GM12878 (cell line): ENCODE results near the gene CHST8. TPM values are rescaled to one million over a fixed set of nuclear protein-coding genes. Genes with fewer than 3 reads are reported as not detected.

Source experiments
- ATAC-seq: fragments of 200-7000 bp; cut with Tn5 transposase; 3 replicates; pipeline ENCODE4 v1.9.1; 2020; ENCODE audit warnings: mild to moderate bottlenecking, moderate library complexity
- BruUV-seq: library from RNA; stranded (reverse); fragments of 400-500 nt; replicated peaks from 2 replicates; lab custom pipeline; 2021; lab: Mats Ljungman, UMichigan
- CTCF ChIA-PET: fragments of 300-600 bp; sonication (Branson Sonifier 250); formaldehyde crosslinking; extraction: SDS; loops from one replicate; lab custom pipeline; 2021; ENCODE audit warnings: inconsistent platforms; lab: Yijun Ruan, JAX
- POLR2A ChIA-PET: fragments of 350-600 bp; formaldehyde crosslinking; extraction: SDS; loops from one replicate; lab custom pipeline; 2021; ENCODE audit warnings: inconsistent platforms; lab: Charles Lee
- RAD21 ChIA-PET: fragments of 300-600 bp; sonication (Branson Sonifier 250); formaldehyde crosslinking; loops from one replicate; lab custom pipeline; 2023; ENCODE audit warnings: antibody characterized with exemption; ENCODE audit not compliant: unreplicated experiment; lab: Charles Lee
- SMC1A ChIA-PET: fragments of 300-600 bp; sonication (Branson Sonifier 250); formaldehyde crosslinking; loops from one replicate; lab custom pipeline; 2023; ENCODE audit not compliant: unreplicated experiment, uncharacterized antibody; lab: Charles Lee
- DNase-seq: peaks from one replicate; pipeline ENCODE4 v3.0.0-alpha.2; 2011; ENCODE audit warnings: low read depth, low spot score
- FAIRE-seq: peaks from 3 replicates; lab custom pipeline; 2011; peaks lifted over from hg19 to GRCh38; lab: Jason Lieb, UNC
- H2AFZ ChIP-seq: 2 replicates; pipeline ENCODE4 v1.6.0; 2011; ENCODE audit warnings: low read depth, low read length, control low read depth; ENCODE audit not compliant: control insufficient read depth
- H3K27ac ChIP-seq: 2 replicates; pipeline ENCODE4 v1.5.1; 2011; ENCODE audit warnings: control low read depth; ENCODE audit not compliant: control insufficient read depth, insufficient read depth
- H3K27me3 ChIP-seq, 2 experiments: replicated peaks in 1 of 2; 2 replicates each; pipeline versions ENCODE4 v1.6.0 to v1.6.1; 2011; ENCODE audit warnings: low read length in 1 of 2; ENCODE audit not compliant: control insufficient read depth in 2 of 2, insufficient read depth in 2 of 2
- H3K36me3 ChIP-seq, 2 experiments: 2 replicates each; pipeline ENCODE4 v1.5.1; 2011; ENCODE audit warnings: low read length in 1 of 2; ENCODE audit not compliant: control insufficient read depth in 2 of 2, insufficient read depth in 2 of 2
- H3K4me1 ChIP-seq: 2 replicates; pipeline ENCODE4 v1.6.1; 2011; ENCODE audit warnings: mild to moderate bottlenecking, low read length, moderate library complexity, mixed read lengths; ENCODE audit not compliant: control insufficient read depth, insufficient read depth
- H3K4me2 ChIP-seq: 2 replicates; pipeline ENCODE4 v1.6.0; 2011; ENCODE audit warnings: control low read depth; ENCODE audit not compliant: control insufficient read depth, insufficient read depth
- H3K4me3 ChIP-seq: fragments of 200-600 bp; sonication (generic); 2 replicates; pipeline ENCODE4 v1.5.1; 2016
- H3K79me2 ChIP-seq: 2 replicates; pipeline ENCODE4 v1.6.0; 2011; ENCODE audit warnings: low read length; ENCODE audit not compliant: control insufficient read depth, insufficient read depth
- H3K9ac ChIP-seq: 2 replicates; pipeline ENCODE4 v1.8.0; 2011; ENCODE audit warnings: low read length, control low read depth, mixed read lengths; ENCODE audit not compliant: control insufficient read depth, insufficient read depth
- H3K9me3 ChIP-seq: replicated peaks from 3 replicates; pipeline ENCODE4 v1.5.1; 2011; ENCODE audit warnings: mild to moderate bottlenecking, low read length; ENCODE audit not compliant: control insufficient read depth, insufficient read depth
- H4K20me1 ChIP-seq: 2 replicates; pipeline ENCODE4 v1.6.0; 2011; ENCODE audit not compliant: control insufficient read depth, insufficient read depth
- HCFC1 ChIP-seq: fragments of 150-350 bp; IDR thresholded peaks from 2 replicates; pipeline ENCODE4 v1.6.1; 2014; ENCODE audit warnings: low read length
- HDAC2 ChIP-seq: fragments of 200-600 bp; sonication (generic); IDR thresholded peaks from 2 replicates; pipeline ENCODE4 v1.6.1; 2017
- KLF5 ChIP-seq: fragments of 450-650 bp; IDR thresholded peaks from 2 replicates; pipeline ENCODE4 v1.6.1; 2014; ENCODE audit warnings: mild to moderate bottlenecking; ENCODE audit not compliant: partially characterized antibody
- LARP7 ChIP-seq: fragments of 450-650 bp; IDR thresholded peaks from 2 replicates; pipeline ENCODE4 v1.6.1; 2017; ENCODE audit warnings: mild to moderate bottlenecking
- NBN ChIP-seq: fragments of 450-650 bp; IDR thresholded peaks from 2 replicates; pipeline ENCODE4 v1.6.1; 2016
- RCOR1 ChIP-seq: conservative IDR thresholded peaks from 2 replicates; pipeline ENCODE4 v1.6.1; 2012; ENCODE audit warnings: low read depth, low read length, improper control_type of control experiment
- SMARCA5 ChIP-seq: fragments of 450-650 bp; IDR thresholded peaks from 2 replicates; pipeline ENCODE4 v1.6.1; 2017; ENCODE audit warnings: mild to moderate bottlenecking
- STAT3 ChIP-seq: IDR thresholded peaks from 2 replicates; pipeline ENCODE4 v1.6.1; 2011; ENCODE audit warnings: low read depth, low read length, improper control_type of control experiment
- WGBS: methylation state at CpG from one replicate; pipeline ENCODE4 v1.1.6; 2016; ENCODE audit warnings: low lambda C conversion rate; ENCODE audit not compliant: insufficient replicate concordance, insufficient coverage; ENCODE audit errors: missing lambda C conversion rate; 5-methylcytosine and 5-hydroxymethylcytosine counted together
- in situ Hi-C: fragments of 300-500 bp; cut with MboI; formaldehyde crosslinking; loops from 9 replicates; pipeline ENCODE4 v1.14.3; 2018; ENCODE audit warnings: mixed read lengths
- intact Hi-C: fragments of 100-400 bp; cut with micrococcal nuclease; formaldehyde crosslinking; loops from one replicate; pipeline ENCODE4 v1.14.2; 2022; ENCODE audit not compliant: unreplicated experiment
- polyA plus RNA-seq, 11 experiments: library from polyadenylated mRNA; depleted of rRNA in 4 of 11; unstranded in 6 of 11; stranded (reverse) in 5 of 11; fragments of >200 nt; fragmentation: Nextera tagmentation in 4 of 11; fragmentation: Illumina TruSeq in 1 of 11; extraction: Ambion mirVana in 4 of 11; extraction: Trizol in 1 of 11; gene quantifications; 1 replicate in 1 of 11; 2 replicates in 10 of 11; pipeline versions ENCODE4 v1.2.1 to v1.2.3, GENCODE V29; 2011 to 2016; ENCODE audit warnings: inconsistent platforms in 2 of 11, missing spikeins in 2 of 11, low read depth in 1 of 11
- total RNA-seq, 4 experiments: library from RNA; depleted of rRNA in 3 of 4; stranded (reverse); fragments of >200 nt in 3 of 4; fragmentation: Illumina TruSeq in 1 of 4; extraction: Trizol in 1 of 4; gene quantifications; 2 replicates each; pipeline versions ENCODE4 v1.2.1 to v1.2.3, GENCODE V29; 2013 to 2021
- TF ChIP-seq, protein P1 (sequence below): IDR thresholded peaks from 2 replicates; pipeline ENCODE4 v1.6.1; 2011; ENCODE audit warnings: low read depth, low read length, improper control_type of control experiment, borderline replicate concordance
- TF ChIP-seq, protein P2 (sequence below): fragments of 450-650 bp; formaldehyde crosslinking; IDR thresholded peaks from 2 replicates; pipeline ENCODE4 v1.5.0; 2022; ENCODE audit warnings: mild to moderate bottlenecking, missing genetic modification characterization

Gene CHST8
- total and polyA plus RNA-seq, 10 of the 15 experiments (the other 5 are each of a cell fraction or from before 2014, with no cell fraction given): 0.06 TPM; not detected in 9

DNA sequence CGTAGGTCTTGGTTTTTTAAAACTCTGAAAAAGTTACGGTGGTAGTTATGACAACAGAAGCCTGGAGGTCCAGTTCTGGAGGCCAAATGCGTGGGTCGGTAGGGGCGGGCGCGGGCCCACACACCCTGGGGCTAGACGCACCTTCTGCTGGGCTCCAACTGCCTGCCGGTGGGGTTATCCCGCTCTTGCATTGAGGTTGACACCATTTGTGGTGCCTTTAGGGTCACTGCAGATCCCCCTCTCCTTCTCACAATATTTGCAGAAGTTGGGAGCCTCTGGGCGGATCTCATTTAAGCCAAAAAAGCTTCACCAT, 81.6 kb downstream of the CHST8 start:
- RAD21 ChIA-PET: no interaction called here
- Histone ChIP-seq H3K27me3 (no peaks in the 10 kb centered on the region; a peak in 1 of 4 replicates), H3K27ac (no peak overlapping the region), H3K4me1 (no peaks in the 10 kb centered on the region), H2AFZ (no peak overlapping the region), H3K79me2 (no peaks in the 10 kb centered on the region), H3K9ac (no peak overlapping the region), H3K4me2 (no peak overlapping the region), H3K9me3 (no peaks in the 10 kb centered on the region), H3K36me3 (no peaks in the 10 kb centered on the region), H4K20me1 (no peaks in the 10 kb centered on the region), H3K4me3 (no peak overlapping the region)
- intact Hi-C loops (no loop called here), in situ Hi-C loops (no loop called here)
- DNase-seq (no peak), ATAC-seq (no peak), FAIRE-seq (no peak)
- WGBS: 43% methylated on average over 11 of the region's 11 CpGs
- TF ChIP-seq LARP7 (no peak), HDAC2 (no peak), STAT3 (no peak), RCOR1 (no peak), NBN (no peak), SMARCA5 (no peak), HCFC1 (no peak), KLF5 (no peak)
- TF ChIP-seq, protein P1, sequence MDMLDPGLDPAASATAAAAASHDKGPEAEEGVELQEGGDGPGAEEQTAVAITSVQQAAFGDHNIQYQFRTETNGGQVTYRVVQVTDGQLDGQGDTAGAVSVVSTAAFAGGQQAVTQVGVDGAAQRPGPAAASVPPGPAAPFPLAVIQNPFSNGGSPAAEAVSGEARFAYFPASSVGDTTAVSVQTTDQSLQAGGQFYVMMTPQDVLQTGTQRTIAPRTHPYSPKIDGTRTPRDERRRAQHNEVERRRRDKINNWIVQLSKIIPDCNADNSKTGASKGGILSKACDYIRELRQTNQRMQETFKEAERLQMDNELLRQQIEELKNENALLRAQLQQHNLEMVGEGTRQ: no peak
- TF ChIP-seq, protein P2, sequence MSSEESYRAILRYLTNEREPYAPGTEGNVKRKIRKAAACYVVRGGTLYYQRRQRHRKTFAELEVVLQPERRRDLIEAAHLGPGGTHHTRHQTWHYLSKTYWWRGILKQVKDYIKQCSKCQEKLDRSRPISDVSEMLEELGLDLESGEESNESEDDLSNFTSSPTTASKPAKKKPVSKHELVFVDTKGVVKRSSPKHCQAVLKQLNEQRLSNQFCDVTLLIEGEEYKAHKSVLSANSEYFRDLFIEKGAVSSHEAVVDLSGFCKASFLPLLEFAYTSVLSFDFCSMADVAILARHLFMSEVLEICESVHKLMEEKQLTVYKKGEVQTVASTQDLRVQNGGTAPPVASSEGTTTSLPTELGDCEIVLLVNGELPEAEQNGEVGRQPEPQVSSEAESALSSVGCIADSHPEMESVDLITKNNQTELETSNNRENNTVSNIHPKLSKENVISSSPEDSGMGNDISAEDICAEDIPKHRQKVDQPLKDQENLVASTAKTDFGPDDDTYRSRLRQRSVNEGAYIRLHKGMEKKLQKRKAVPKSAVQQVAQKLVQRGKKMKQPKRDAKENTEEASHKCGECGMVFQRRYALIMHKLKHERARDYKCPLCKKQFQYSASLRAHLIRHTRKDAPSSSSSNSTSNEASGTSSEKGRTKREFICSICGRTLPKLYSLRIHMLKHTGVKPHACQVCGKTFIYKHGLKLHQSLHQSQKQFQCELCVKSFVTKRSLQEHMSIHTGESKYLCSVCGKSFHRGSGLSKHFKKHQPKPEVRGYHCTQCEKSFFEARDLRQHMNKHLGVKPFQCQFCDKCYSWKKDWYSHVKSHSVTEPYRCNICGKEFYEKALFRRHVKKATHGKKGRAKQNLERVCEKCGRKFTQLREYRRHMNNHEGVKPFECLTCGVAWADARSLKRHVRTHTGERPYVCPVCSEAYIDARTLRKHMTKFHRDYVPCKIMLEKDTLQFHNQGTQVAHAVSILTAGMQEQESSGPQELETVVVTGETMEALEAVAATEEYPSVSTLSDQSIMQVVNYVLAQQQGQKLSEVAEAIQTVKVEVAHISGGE (CRISPR knock-in tag): no peak
- SMC1A ChIA-PET: no interaction called here
- POLR2A ChIA-PET: no interaction called here
- no TSS peak for BruUV-seq
- CTCF ChIA-PET: no interaction called here
